Liver (tissue), 9 donors: Measurements from ENCODE around the gene DCPS. TPM values are rescaled to one million over a fixed set of nuclear protein-coding genes. Genes with fewer than 3 reads are reported as not detected.

Source experiments
- DNase-seq: peaks from one replicate; pipeline ENCODE4 v3.0.0-alpha.2; 2017; ENCODE audit warnings: low spot score
- H3K27ac ChIP-seq, 2 donors: one replicate each; pipeline ENCODE4 v1.7.0; 2013; ENCODE audit warnings: inconsistent platforms in 2 of 2, low read length in 2 of 2, control low read depth in 1 of 2, low read depth in 1 of 2, mild to moderate bottlenecking in 1 of 2
- H3K27me3 ChIP-seq, 4 donors: one replicate each; pipeline versions ENCODE4 v1.6.1 to v1.7.0; 2013; ENCODE audit warnings: low read length in 3 of 4, inconsistent platforms in 1 of 4, mild to moderate bottlenecking in 1 of 4, moderate library complexity in 1 of 4; ENCODE audit not compliant: control insufficient read depth in 4 of 4, insufficient read depth in 4 of 4
- H3K36me3 ChIP-seq, 4 donors: one replicate each; pipeline versions ENCODE4 v1.6.1 to v1.7.0; 2013; ENCODE audit warnings: low read length in 3 of 4, mild to moderate bottlenecking in 3 of 4, low read depth in 1 of 4, moderate library complexity in 1 of 4; ENCODE audit not compliant: control insufficient read depth in 4 of 4, insufficient read depth in 3 of 4
- H3K4me1 ChIP-seq, 4 donors: one replicate each; pipeline versions ENCODE4 v1.6.1 to v1.7.0; 2013; ENCODE audit warnings: low read length in 3 of 4, mild to moderate bottlenecking in 3 of 4, moderate library complexity in 1 of 4; ENCODE audit not compliant: control insufficient read depth in 4 of 4, insufficient read depth in 4 of 4
- H3K4me3 ChIP-seq, 3 donors: one replicate each; pipeline versions ENCODE4 v1.6.1 to v1.7.0; 2013; ENCODE audit warnings: low read length in 3 of 3, control low read depth in 1 of 3, low read depth in 1 of 3, mild to moderate bottlenecking in 1 of 3
- H3K9ac ChIP-seq, 2 donors: one replicate each; pipeline ENCODE4 v1.7.0; 2013; ENCODE audit warnings: low read length in 2 of 2, mild to moderate bottlenecking in 2 of 2, moderate library complexity in 2 of 2, control low read depth in 1 of 2, low read depth in 1 of 2
- H3K9me3 ChIP-seq, 4 donors: one replicate each; pipeline versions ENCODE4 v1.6.1 to v1.7.0; 2013; ENCODE audit warnings: low read length in 3 of 4; ENCODE audit not compliant: control insufficient read depth in 4 of 4
- EGR1 ChIP-seq, 2 donors: IDR thresholded peaks; 2 replicates each; pipeline ENCODE4 v1.6.1; 2016 to 2018; ENCODE audit warnings: antibody characterized with exemption in 2 of 2, low read depth in 2 of 2
- FOXA1 ChIP-seq: IDR thresholded peaks from 2 replicates; pipeline ENCODE4 v1.6.1; 2016; ENCODE audit warnings: antibody characterized with exemption
- FOXA2 ChIP-seq: IDR thresholded peaks from 2 replicates; pipeline ENCODE4 v1.6.1; 2016; ENCODE audit warnings: antibody characterized with exemption
- HNF4A ChIP-seq, 2 donors: conservative IDR thresholded peaks; 2 replicates each; pipeline ENCODE4 v1.6.1; 2016; ENCODE audit warnings: antibody characterized with exemption in 2 of 2, mild to moderate bottlenecking in 2 of 2
- HNF4G ChIP-seq: IDR thresholded peaks from 2 replicates; pipeline ENCODE4 v1.6.1; 2016; ENCODE audit warnings: antibody characterized with exemption
- NR2F2 ChIP-seq: IDR thresholded peaks from 2 replicates; pipeline ENCODE4 v1.6.1; 2016; ENCODE audit warnings: antibody characterized with exemption
- RAD21 ChIP-seq, 2 donors: IDR thresholded peaks; 2 replicates each; pipeline ENCODE4 v1.6.1; 2016; ENCODE audit warnings: antibody characterized with exemption in 2 of 2, mild to moderate bottlenecking in 2 of 2
- REST ChIP-seq: IDR thresholded peaks from 2 replicates; pipeline ENCODE4 v1.6.1; 2016; ENCODE audit warnings: antibody characterized with exemption, mild to moderate bottlenecking
- RXRA ChIP-seq, 2 donors: IDR thresholded peaks; 2 replicates each; pipeline ENCODE4 v1.6.1; 2017 to 2018; ENCODE audit warnings: antibody characterized with exemption in 2 of 2, mild to moderate bottlenecking in 1 of 2
- SP1 ChIP-seq: IDR thresholded peaks from 2 replicates; pipeline ENCODE4 v1.6.1; 2018; ENCODE audit warnings: antibody characterized with exemption, mild to moderate bottlenecking
- TAF1 ChIP-seq: conservative IDR thresholded peaks from 2 replicates; pipeline ENCODE4 v1.6.1; 2016; ENCODE audit warnings: antibody characterized with exemption, mild to moderate bottlenecking
- YY1 ChIP-seq: IDR thresholded peaks from 2 replicates; pipeline ENCODE4 v1.6.1; 2016; ENCODE audit warnings: antibody characterized with exemption, mild to moderate bottlenecking
- WGBS: extraction: QIAGEN DNeasy Blood & Tissue Kit; methylation state at CpG from one replicate; pipeline ENCODE4 v1.1.7; 2013; 5-methylcytosine and 5-hydroxymethylcytosine counted together
- polyA plus RNA-seq, 2 donors: library from polyadenylated mRNA; stranded (reverse) in 1 of 2; unstranded in 1 of 2; fragments of 200-250 nt in 1 of 2; fragments of >200 nt in 1 of 2; fragmentation: Nextera tagmentation in 1 of 2; extraction: Ambion mirVana in 1 of 2; gene quantifications; one replicate each; pipeline versions ENCODE4 v1.2.1 to v1.2.3, GENCODE V29; 2013 to 2015
- total RNA-seq, 2 donors: library from RNA; depleted of rRNA; stranded (reverse); fragments of >200 nt; gene quantifications; one replicate each; pipeline ENCODE4 v1.2.3, GENCODE V29; 2014
- TF ChIP-seq, protein P1 (sequence below): IDR thresholded peaks from 2 replicates; pipeline ENCODE4 v1.6.1; 2016; ENCODE audit warnings: antibody characterized with exemption
- TF ChIP-seq, protein P2 (sequence below): IDR thresholded peaks from 2 replicates; pipeline ENCODE4 v1.6.1; 2016; ENCODE audit warnings: antibody characterized with exemption
- donor health status: healthy.
- donor health status: healthy.
- donor health status: healthy.
- donor health status: healthy.
- donor health status: healthy.

The DCPS gene
- total and polyA plus RNA-seq, 4 donors: 5.6 to 61.0 (median 19.0) TPM

- 73% methylated on average over 3 of the region's 3 CpGs for WGBS
- Histone ChIP-seq H3K9ac (no peak overlapping the region), H3K27ac (no peak overlapping the region), H3K36me3 (peaks cover 0 to 4% (median 2%) of the 10 kb centered on the region in 4 donors), H3K4me3 (no peak overlapping the region), H3K9me3 (no peaks in the 10 kb centered on the region), H3K27me3 (no peaks in the 10 kb centered on the region), H3K4me1 (peaks cover 3 to 19% (median 10%) of the 10 kb centered on the region in 4 donors)
- no peak for TF ChIP-seq EGR1 (IDR thresholded peaks at IDR 0.05; ENCODE audit: low read depth in 2 of 2)
- no peak for DNase-seq
These were observed 48.3 kb downstream of the DCPS start for GRCh38 chr11:126352163-126352562.

GRCh38 chr11:126352934-126353801, 49.3 kb downstream of the DCPS start:
- Histone ChIP-seq H3K36me3 (peaks cover 0 to under 1% (median 0%) of the 10 kb centered on the region in 4 donors), H3K27me3 (no peaks in the 10 kb centered on the region), H3K9ac (no peak overlapping the region), H3K4me3 (no peak overlapping the region), H3K9me3 (no peaks in the 10 kb centered on the region), H3K4me1 (peaks cover 3 to 23% (median 16%) of the 10 kb centered on the region in 4 donors), H3K27ac (no peak overlapping the region)
- DNase-seq: no peak
- TF ChIP-seq RAD21 (IDR thresholded peaks at IDR 0.05) (no peak), FOXA2 (no peak), TAF1 (no peak), HNF4G (no peak), RXRA (IDR thresholded peaks at IDR 0.05) (no peak), SP1 (no peak), YY1 (no peak), FOXA1 (no peak), EGR1 (IDR thresholded peaks at IDR 0.05; ENCODE audit: low read depth in 2 of 2) (no peak), HNF4A (conservative IDR thresholded peaks at IDR 0.05) (no peak)
- TF ChIP-seq, protein P1, sequence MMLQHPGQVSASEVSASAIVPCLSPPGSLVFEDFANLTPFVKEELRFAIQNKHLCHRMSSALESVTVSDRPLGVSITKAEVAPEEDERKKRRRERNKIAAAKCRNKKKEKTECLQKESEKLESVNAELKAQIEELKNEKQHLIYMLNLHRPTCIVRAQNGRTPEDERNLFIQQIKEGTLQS: no peak
- TF ChIP-seq, protein P2, sequence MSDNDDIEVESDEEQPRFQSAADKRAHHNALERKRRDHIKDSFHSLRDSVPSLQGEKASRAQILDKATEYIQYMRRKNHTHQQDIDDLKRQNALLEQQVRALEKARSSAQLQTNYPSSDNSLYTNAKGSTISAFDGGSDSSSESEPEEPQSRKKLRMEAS: no peak
- WGBS: 84% methylated on average over 4 of the region's 4 CpGs

GRCh38 chr11:126354631-126355323, 50.9 kb downstream of the DCPS start:
- no peaks in the 10 kb centered on the region for H3K36me3 ChIP-seq
- H3K27ac ChIP-seq: peak overlapping the region; percentile 69 to 79
- H3K9me3 ChIP-seq: no peaks in the 10 kb centered on the region
- TF ChIP-seq REST: no peak
- TF ChIP-seq NR2F2: peak; percentile 39
- DNase-seq: no peak
- H3K4me1 ChIP-seq: peaks cover 5 to 24% (median 17%) of the 10 kb centered on the region in 4 donors
- H3K9ac ChIP-seq: peak overlapping the region; percentile 33 to 39
- 46% methylated on average over 15 of the region's 15 CpGs for WGBS
- no peaks in the 10 kb centered on the region for H3K27me3 ChIP-seq
- H3K4me3 ChIP-seq: peak overlapping the region; percentile 2 to 85 (median 46)
